Amygdala (tissue), 56 donors: ENCODE results near the gene POLR3A.
"Not testable (repeated sequence)": the region's sequence is repeated elsewhere in the genome, so short reads cannot be mapped to it uniquely, and the experiment has no call there.

ENCODE experiments used
- DNase-seq, 56 donors: peaks; one replicate each; lab custom pipeline; 2025; lab: John Stamatoyannopoulos, UW

The POLR3A gene

GRCh38 chr10:78029269-78030226 lies at the start of gene POLR3A:
TSS of gene POLR3A (minus strand) at chr10:78029515. CDS start at chr10:78029407, 108 bp downstream.
- DNase-seq: peak; percentile 48 to 94 (median 83)

DNA sequence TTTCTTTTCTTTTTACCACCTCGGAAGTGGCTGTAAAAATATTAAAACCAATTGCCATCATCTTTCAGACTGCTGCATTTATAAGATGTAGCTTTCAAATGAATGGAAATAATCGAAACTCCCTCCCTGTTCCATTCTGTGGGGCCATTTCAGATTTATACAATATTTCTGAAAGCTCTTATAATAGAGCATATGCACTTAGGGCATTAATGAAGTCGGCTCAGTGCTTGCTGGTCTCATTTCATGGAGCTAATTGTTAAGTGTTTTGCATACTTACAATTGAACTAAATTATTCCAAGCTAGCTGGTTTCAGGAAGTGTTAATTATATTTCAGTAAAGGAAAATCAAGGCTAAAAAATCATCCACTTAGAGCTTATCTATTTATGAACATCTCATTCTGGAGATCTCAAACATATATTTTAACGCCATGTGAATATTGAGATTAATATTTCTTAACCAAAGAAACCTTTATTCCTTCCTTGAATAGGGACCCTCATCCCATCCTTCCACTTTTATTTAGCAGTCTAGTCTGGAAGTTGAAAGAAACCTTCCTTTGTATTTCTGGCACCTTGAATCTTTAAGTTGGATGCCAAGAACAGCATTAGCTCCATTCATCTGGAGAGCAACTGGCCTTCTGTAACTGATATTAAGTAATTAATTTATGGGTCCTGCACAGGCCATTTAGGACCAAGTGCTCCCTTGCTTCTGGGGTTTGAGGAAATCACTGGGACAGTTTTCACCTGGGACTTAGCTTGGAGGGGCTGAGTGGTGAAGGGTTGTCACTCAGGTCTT lies 49.4 kb upstream of the POLR3A start:
- no peak for DNase-seq

DNA sequence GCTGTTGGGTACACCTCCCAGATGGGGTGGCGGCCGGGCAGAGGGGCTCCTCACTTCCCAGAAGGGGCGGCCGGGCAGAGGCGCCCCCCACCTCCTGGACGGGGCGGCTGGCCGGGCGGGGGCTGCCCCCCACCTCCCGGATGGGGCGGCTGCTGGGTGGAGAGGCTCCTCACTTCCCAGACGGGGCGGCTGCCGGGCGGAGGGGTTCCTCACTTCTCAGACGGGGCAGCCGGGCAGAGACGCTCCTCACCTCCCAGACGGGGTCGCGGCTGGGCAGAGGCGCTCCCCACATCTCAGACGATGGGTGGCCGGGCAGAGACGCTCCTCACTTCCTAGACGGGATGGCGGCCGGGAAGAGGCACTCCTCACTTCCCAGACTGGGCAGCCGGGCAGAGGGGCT lies 46.5 kb upstream of the POLR3A start:
- DNase-seq: not testable (repeated sequence)

GRCh38 chr10:78072504-78072903 lies 43.2 kb upstream of the POLR3A start:
- no peak for DNase-seq

DNA sequence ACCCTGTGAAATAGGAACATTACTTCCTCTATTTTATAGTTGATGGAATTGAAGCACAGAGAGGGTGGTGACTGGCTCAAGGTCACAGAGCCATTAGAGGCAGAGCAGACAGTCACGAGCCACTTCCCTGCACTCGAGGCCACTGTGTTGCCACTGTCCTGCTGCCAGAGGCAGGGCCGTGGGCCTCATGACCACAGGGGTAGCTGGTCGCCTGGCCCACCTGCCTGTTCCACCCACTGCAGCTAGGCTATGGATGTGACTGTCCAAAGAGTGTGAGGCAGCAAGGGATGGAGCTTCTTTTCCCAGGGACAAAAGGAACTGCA lies 42.5 kb upstream of the POLR3A start:
- DNase-seq: no peak

DNA sequence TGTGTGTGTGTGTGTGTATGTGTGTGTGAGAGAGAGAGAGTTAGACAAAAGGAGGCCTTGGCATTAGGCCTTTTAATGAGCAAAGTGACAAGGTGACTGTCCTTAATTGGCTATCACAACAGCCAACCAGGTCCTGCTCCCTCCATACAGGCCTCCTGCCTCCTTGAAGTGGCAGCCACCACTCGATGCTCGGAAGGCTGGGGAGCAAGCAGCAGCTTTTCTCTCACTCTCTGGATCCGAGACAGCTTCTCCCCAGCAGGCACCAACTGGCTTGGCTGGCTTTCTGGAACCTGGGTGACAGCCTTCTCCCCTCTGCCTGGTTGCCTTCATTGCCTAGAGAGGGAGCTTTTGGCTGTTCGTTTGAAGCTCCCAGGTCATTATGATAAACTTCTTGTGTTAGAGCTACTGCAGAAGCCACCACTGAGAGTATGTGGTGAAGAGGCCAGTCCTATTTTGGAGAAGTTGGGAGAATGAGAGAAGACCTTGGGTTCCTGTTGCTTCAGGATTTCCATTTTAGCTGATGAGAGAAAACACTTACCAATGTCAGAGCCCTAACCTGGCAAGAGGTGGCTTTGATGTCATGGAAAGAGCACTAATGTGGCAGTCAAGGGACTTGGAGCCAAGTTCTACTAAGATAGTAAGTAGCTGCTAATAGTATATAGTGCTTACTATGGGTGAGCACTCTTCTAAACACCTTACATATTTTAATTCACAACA lies 42.0 kb upstream of the POLR3A start:
- DNase-seq: no peak

- DNase-seq: no peak
Observed at GRCh38 chr10:78070726-78071125, 41.4 kb upstream of the POLR3A start.

DNA sequence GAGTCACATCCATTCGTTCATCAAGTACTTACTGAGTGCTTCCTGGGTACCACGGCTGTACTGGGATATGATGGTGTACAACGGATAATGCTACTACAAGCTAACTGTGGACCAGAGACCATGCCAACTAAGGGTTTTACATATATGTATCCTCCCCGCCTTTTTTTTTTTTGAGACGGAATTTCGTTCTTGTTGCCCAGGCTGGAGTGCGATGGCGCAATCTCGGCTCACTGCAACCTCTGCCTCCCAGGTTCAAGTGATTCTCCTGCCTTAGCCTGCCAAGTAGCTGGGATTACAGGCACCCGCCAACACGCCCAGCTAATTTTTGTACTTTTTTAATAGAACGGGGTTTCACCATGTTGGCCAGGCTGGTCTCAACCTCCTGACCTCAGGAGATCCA lies 40.7 kb upstream of the POLR3A start:
- not testable (repeated sequence) for DNase-seq

GRCh38 chr10:78069151-78069550 lies 39.8 kb upstream of the POLR3A start:
- no peak for DNase-seq

DNA sequence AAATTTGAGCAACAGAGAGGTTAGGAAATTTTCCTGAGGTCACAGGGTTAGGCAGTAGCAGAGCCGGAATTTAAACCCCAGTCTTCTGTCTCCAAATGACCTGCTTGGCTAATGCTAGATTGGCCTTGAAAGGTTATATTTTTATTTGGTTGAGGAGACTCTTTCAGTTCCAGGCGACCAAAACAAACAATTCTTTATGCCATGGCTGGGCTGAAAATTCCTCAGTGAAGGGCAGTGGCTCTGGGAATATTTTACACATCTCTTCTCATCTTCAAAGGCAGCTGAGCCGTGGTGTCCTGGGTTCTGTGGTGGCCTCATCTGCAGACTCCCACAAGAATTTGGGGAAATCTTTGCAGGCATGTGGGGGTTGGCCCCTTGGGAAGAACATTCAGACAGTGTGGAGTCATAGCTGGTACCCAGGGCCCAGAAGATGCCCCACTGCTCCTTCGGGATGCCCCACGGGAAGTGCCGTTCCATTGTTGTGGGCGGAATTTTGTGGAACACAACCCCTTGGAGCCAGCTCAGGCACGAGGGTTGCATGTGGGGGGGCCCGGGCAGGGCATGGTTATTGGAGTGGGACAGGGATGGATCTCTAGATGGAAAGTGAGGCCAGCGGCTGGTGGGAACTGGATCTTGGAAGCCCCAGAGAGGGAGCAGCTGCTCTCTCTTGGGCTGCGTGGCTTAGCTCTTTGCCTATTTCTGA lies 37.6 kb upstream of the POLR3A start:
- DNase-seq: no peak

DNA sequence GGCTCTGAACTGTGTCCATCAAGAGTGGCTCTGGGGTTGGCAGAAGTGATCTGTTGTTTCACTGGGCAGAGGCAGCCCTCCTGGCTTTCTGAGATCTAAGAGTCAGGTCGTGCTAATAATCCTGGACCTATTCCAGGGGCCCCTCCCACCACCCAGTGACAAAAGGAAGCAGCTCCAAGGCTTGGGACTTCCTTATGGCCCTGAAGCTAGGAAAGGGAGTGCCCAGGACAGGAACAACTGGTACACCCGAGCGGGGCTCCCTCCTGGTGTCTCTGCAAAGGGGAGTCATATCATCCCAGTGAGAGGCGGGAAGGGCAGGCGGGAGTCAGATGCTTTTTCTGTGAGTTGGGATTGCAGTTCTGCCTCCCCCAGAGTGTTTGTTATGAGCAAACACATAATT lies 36.7 kb upstream of the POLR3A start:
- DNase-seq: peak in 1 of 56 donors; percentile 6

- DNase-seq: no peak
Observed at GRCh38 chr10:78065611-78066010, 36.3 kb upstream of the POLR3A start.

DNA sequence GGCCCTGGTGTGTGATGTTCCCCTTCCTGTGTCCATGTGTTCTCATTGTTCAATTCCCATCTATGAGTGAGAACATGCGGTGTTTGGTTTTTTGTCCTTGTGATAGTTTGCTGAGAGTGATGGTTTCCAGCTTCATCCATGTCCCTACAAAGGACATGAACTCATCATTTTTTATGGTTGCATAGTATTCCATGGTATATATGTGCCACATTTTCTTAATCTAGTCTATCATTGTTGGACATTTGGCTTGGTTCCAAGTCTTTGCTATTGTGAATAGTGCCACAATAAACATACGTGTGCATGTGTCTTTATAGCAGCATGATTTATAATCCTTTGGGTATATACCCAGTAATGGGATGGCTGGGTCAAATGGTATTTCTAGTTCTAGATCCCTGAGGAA lies 35.6 kb upstream of the POLR3A start:
- not testable (repeated sequence) for DNase-seq

DNA sequence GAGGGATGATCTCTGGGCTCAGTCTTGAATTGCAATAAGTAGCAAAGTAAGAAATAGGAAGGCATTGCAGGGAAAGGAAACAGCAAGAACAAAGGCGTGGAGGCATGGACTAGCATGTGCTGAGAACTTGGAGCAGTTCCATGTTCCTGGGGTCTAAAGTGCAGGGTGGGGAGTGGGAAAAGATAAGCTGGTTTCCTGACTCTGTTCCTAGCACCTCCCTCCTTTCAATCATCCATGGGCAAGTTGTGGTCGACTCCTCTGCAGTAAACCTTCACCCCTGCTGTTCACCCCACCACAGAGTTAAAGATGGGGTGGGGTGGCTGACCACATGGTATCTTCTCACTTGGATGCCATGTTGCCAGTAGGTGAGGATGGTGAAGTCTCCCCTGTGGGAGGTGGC lies 33.9 kb upstream of the POLR3A start:
- no peak for DNase-seq

- DNase-seq: no peak
Observed at GRCh38 chr10:78062296-78062695, 33.0 kb upstream of the POLR3A start.

- DNase-seq: peak in 2 of 56 donors; percentile 5 to 18
Observed at GRCh38 chr10:78059906-78060702, 30.8 kb upstream of the POLR3A start.

DNA sequence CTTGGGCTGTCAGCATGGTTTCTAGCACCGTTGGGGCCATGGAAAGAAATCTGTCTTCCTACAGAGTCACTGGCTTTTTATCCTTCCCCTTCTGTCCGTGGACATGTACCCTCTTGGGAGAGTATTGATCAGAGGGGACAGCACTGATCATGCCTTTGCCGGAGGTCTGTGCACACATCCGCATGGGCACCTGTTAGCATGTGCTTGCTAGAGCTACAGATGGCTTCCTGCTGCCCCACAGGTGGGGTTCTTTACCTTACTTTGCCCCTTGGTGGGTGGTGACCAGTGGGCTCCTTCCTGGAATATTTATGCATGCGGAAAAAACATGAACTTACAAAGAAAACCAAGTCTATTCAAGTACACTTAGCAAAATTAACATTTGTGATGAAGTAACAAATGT lies 29.2 kb upstream of the POLR3A start:
- DNase-seq: no peak

- DNase-seq: no peak
Observed at GRCh38 chr10:78053211-78053868, 24.0 kb upstream of the POLR3A start.

GRCh38 chr10:78049851-78050250 lies 20.5 kb upstream of the POLR3A start:
- DNase-seq: no peak
